Dermis microvascular lymphatic vessel endothelial cell (primary cell): ENCODE results near the gene HNF1A. TPM values are rescaled to one million over a fixed set of nuclear protein-coding genes. Genes with fewer than 3 reads are reported as not detected.
A peak's percentile ranks its signal among the peaks of the same experiment; 100 is the strongest.

Experiments used
- DNase-seq, 2 donors: peaks; one replicate each; pipeline versions ENCODE4 v3.0.0 to v3.0.0-alpha.2; 2010; ENCODE audit warnings: low read depth in 2 of 2
- total RNA-seq: library from RNA; depleted of rRNA; stranded (reverse); fragments of >200 nt; gene quantifications from 2 replicates; pipeline ENCODE4 v1.2.1, GENCODE V29; 2014

HNF1A gene
- total RNA-seq, 1 donor from 2014 or later, result not detected

DNA sequence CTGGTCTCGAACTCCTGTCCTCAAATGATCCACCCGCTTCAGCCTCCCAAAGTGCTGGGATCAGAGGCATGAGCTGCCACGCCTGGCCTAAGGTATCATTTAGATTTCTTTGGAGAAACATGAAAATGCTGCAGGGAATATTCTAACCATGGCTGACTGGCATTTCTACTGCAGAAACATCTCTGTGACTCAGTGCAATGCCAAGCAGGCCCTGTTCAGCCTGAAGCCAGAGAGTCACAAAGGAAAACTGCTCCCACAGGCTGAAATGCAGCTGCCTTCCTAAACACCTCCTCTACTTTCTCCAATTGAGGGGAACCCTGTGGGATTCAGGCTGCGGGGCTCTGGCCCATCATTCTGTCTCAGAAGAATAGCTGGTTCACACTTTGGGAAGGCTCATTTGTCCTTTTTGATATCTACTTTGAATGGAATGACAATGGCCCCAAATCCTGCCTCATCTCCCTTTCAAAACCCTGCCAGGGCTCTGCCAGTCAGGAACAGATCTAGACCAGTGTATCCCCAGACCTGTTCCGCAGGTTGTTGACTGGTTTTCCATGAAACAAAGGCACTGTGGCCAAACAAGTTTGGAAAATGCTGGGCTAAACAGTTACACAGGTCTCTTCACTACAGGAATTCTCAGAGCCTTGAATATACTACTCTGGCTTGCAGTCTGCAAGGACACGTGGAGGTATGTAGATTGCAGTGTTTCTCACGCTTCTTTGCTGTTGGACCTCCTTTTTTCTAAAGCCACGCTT lies 30.2 kb downstream of the HNF1A start:
- DNase-seq, result no peak

DNA sequence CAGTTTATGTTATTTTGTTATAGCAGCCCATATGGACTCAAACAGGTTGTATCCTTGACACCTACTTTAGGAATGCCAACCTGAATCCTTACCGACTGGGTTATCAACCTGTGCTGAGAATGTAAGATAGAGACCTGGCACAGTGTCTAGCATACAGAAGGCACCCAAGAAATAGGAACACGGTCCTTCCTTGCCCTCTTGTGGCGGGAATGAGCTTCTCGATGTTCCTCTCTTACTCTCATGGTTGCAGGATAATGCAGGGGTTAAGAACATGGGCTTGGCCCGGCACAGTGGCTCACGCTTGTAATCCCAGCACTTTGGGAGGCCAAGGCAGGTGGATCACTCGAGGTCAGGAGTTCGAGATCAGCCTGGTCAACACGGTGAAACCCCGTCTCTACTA lies 31.4 kb downstream of the HNF1A start:
- DNase-seq, result no peak

DNA sequence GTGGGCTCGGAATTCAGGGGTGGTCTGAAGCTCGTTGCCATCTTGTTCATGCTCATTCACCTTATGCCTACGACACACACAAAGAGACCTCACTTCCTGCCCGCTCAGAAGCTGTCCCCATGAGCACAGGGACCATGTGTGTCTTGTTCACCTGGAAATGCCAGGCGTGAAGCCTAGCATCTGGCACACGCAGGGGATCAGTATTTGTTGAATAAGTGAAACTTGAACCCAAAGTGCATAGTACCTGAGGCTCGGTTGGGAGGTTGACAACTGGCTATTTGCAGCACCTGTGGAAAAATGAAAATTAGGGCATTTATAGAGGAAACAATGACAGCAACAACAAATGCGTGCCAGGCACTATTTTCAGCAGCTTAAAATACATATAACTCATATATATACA lies 32.5 kb downstream of the HNF1A start:
- no peak for DNase-seq

DNA sequence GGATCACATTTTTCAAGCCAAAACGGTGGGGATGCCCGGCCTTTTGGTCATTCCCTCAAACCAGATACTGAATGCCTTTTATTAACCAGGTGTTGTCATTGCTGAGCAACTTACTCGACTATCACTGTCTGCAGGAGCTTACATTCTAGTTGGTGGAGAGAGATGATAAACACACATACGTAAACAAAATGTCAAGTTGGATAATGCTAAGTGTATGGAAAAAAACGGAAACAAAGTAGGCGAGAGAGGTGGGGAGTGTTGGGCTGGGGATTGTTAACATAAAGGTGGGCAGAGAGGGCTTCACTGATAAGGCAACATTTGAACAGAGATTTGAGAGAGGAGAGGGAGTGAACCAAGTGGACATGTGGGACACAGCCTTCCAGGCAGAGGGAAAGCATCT lies 33.5 kb downstream of the HNF1A start:
- DNase-seq, result no peak

DNA sequence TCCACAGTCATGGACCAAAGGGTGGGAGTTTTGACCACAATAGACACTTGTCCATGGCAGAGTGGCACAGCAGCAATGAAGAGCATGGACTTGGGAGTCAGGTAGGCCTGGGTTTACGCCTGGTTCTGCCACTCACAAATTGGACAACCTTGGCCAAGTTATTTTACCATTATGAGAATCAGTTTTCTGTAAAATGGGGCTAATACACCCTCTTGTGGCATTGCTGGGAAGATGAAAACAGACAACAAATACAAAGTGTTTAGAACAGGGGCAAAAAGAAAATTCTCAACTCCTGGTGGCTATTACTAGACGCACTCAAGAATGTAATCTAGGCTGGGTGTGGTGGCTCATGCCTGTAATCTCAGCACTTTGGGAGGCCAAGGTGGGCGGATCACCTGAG lies 35.4 kb downstream of the HNF1A start:
- DNase-seq, result no peak

DNA sequence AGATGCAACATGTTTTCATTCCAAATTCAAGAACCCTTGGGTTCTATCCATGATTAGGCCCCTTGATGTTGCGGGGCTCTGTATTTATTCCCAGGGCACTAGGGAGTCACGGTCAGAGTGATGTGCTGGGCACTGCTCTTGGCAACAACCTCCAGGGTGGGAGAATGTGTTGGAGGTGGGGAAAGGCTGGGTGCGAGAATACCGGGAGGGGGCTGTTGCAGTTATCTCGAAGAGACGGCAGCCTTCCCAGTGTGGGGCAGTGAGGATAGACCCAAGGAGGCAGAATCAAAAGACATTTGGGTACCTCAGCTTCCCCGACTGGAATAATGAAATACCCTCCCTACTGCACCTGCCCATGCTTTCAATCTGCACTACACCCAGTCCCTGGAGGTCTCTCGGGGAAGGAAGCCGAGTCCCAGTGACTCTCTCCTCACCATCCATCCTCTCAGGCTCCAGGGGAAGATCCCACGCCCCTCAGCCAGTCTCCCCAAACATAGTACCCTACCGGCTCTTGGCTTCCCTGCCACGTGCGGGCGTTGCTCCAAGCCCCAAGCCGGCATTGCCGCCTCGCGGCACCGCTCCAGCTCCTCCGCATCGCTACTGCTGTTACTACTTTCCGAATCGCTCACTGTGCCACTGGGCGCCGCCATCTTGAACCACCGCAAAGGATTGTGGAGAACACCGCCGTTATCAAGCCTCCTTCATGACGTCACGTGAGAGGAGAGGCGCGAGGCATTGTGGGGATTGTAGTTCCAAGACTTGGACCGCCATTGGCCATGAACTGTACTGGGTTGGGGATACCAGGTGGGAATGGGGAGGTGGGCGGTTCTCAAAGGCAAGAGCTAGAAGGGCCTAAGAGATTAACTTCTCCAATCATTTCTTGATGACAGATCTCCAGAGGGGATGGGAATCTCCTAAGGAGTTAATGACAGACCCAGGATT lies 37.8 kb downstream of the HNF1A start, which contains the start of gene C12orf43:
C12orf43 (minus strand) TSS at position 663 of the 942 bp plus-strand sequence; CDS start at position 650, 13 bp downstream.
- peak; percentile 80 to 91 for DNase-seq

DNA sequence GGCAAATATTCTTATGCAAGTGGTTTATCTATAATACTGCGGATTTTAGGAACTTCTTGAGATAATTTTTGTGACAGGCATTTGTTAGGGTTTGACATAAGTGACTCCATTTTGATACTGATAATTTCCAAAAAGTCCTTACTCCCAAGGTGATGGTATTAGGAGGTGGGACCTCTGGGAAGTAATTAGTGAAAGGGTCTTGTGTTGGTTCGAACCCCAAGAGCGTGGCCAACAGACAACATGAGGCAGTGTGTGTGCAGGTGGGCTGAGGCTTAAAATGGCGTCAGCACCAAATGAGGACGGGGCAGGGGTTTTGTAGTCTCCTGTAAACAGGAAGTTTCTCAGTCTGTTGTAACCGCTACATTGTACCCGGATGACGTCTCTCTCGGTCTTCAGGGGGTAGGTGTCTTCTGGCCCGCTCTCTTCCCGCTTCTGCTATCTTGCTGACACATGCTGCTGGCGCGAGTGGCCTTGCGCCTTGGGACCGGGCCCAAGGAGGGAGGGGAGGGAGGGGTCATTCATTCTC lies 39.7 kb downstream of the HNF1A start:
- no peak for DNase-seq

DNA sequence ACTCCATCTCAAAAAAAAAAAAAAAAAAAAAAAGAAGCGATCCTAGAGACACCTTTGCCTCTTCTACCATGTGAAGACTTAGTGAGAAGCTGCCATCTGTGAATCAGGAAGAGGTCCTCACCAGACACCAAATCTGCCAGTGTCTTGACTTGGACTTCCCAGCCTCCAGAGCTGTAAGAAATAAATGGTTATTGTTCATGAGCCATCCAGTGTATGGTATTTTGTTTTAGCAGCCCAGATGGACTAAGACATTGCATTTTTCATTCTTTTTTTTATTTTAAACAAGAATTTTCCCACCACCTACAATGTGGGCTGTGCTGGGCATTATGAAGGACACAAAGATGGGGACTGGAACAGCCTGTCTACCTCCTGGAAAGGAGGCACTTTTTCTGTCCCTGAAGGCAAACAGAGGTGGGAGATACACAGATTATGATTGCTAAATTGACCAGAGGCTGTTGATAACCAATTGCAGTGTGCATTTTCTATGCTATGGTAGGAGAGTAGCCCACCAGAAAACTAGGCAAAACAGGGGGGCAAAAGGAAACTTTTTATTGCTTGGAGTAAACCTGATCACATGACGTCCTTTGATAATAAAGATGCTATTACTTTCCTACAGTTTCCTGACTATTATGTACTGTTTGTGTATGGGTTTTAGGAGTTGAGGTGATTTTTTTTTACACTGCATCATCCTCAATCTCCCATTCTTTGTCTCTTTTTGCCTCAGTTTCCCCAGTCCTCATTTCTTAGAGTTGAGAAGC lies 40.7 kb downstream of the HNF1A start:
- DNase-seq, result no peak

DNA sequence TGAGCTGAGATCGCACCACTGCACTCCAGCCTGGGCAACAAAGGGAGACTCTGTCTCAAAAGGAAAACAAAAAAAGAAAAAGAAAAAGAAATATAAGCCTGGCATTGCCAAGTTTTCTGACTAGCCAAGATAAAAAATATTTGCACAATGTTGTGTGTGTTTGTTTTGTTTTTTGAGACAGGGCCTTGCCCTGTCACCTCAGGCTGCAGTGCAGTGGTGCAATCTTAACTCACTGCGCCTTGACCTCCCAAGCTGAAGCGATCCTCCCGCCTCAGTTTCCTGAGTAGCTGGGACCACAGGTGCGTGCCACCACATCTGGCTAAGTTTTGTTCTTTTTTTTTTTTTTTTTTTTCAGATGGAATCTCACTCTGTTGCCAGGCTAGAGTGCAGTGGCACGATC lies 43.4 kb downstream of the HNF1A start:
- DNase-seq, result no peak

DNA sequence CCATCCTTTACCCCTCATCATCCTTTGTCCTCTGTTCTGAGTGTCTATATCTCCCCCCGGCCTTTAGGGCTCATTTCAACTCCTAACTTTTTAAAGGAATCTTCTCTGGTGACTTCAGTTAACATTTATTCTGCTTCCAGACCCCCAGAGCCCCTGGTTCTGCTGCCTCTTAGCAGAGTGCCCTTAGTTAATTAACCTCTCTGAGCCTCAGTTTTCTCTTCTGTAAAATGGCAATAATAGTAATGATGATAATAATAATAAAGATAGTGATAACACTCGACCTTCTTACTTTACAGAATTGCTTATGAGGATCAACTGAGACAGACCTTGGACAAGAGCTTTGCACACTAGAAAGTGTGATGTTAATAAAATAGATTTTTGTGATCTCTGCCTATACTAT lies 44.4 kb downstream of the HNF1A start:
- no peak for DNase-seq

DNA sequence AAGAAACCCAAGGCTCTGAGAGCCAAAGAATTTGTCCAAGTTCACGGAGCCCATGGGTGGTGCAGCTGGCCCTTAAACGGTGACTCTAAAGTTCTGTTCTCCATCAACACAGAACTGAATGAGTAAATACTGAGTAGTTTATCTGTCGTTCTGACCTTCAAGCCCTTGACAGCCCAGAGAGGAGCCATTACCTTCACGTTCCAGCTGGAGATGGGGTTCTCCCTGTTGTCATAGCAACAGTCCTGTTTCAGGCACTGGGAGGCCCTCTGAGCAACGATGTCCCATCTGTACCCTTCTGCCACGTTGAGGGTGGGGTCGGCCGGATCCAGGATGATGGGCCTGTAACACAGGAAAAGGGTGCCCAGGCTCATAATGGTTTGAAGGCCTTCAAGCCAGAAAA lies 45.5 kb downstream of the HNF1A start:
- DNase-seq, result no peak

DNA sequence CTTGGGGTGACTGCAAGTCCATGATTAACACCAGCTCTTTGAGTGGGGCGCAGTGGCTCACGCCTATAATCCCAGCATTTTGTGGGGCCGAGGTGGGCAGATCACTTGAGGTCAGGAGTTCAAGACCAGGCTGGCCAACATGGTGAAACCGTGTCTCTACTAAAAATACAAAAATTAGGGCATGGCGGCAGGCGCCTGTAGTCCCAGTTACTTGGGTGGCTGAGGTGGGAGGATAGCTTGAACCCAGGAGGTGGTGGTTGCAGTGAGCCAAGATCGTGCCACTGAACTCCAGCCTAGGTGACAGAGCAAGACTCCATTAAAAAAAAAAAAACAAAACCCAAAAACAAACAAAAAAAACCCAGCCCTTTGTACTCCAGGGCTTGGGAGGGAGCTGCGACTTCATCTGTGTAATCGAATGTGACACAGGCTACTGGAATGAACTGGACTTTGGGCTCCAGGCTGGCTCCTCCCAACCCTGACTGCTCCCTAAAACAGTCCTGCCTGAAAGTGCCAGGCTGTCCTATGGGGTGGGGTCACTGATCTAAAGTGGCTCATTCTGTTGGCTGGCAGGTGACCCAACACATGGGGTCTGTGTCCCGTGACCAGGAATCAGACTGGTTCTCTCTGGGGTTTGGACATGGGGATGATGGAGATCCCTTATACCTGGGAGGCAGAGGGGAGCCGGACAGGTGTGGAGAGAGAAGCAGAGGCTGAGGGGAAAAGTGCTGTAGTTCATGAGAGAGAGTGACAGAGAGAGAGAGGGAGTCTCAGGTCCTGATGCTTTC lies 47.3 kb downstream of the HNF1A start:
- no peak for DNase-seq

DNA sequence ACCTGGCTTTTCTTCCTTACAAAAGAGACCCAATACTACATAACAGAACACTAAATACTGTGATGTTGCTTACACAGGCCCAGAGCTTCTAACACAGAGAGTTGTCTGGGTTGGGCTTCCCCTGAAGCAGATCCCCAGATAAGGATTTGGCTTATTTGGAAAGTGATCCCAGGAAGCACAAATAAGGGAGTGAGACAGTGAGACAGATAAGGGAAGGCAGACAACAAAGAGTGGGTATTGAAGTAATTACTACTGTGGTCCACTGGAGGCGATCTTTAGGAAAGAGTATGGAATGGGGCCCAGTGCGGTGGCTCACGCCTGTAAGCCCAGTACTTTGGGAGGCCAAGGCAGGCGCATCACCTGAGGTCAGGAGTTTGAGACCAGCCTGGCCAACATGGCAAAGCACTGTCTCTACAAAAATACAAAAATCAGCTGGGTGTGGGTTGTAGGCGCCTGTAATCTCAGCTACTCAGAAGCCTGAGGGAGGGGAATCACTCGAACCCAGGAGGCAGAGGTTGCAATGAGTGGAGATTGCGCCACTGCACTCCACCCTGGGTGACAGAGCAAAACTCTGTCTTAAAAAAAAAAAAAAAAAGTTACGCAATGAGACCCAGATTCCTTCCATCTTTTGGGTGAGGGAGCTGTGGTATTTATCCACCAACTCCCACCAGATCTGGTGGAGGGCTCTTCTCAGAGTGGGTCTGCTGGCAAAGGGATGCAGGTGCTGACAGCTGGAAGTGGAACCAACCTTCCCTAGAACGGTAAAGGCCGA lies 48.1 kb downstream of the HNF1A start:
- DNase-seq, result no peak

DNA sequence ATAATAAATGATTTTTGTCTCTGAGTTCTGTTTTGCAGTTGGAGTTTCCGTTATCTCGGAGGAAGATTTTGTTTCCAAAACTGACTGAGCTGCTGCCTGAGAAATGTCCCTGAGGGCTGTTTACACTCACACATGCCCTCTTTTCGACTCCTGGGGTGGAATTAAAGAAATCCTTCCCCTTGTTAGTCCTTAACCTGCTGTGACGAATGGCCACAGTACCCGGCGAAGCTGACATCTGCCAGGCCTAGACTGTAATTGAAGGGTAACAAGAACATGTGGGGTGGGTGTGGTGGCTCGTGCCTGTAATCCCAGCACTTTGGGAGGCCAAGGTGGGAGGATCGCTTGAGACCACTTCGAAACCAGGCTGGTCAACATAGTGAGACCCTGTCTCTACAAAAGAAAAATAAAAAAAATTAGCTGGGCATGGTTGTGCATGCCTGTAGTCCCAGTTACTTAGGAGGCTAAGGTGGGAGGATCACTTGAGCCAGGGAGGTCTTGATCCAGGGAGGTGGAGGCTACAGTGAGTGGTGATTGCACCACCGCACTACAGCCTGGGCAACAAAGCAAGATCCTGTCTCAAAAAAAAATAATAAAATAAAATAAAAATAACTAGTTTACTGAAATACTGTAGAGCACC lies 52.4 kb downstream of the HNF1A start:
- DNase-seq, result no peak

DNA sequence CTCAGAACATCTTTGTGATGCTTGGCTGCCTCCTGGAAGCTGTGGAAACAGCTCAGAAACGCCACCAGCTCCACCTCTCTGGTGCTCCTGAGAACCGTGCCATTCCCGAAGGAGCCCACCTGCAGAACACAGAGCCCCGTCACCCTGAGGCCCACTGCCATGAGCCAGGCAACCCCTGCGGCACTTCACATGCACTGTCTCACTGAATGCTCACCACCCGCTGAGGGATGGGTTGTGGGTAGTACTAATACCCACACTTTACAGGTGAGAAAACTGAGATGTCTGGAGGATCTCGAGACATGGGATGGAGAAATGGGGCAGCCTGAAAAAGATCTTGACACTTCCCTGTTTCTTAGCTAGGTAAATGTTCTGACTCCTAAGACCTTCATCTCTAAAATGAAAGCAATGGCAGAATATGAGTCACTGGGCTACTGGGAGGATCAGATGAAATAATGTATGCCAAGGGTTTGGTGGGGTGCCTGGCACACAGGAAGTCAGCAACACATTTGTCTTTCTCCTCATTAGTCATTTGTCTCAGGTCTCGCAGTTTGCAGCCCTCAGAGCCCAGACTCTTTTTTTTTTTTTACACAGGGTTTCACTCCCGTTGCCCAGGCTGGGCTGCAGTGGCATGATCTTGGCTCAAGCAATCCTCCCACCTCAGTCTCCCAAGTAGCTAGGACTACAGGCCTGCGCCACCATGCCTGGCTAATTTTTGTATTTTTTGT lies 55.4 kb downstream of the HNF1A start:
- DNase-seq, result no peak

DNA sequence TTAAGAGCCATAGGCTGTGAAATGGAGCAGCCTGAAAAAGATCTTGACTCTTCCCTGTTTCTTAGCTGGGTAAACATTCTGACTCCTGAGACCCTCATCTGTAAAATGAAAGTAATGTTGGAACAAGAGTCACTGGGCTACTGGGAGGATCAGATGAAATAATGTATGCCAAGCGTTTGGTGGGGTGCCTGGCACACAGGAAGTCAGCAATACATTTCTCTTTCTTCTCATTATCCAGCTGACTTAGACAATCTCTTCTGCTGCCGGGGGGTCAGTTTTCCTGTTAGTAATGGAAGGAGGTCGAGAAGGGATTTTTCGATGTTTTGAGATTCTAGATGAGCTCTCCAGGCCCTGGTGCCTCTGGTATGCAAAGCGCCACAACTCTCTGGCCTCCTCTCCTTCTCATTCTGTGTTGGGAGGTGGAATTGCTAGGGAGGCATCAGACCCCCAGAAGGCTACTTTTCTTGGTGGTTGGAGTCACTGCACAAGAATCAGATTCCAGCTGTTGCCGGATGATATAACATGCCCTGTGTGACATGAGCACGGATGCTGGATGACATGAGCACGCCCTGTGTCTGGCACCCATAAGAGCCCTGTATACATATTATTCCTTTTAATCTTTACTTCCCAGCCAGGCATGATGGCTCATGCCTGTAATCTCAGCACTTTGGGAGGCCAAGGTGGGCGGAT lies 56.4 kb downstream of the HNF1A start:
- DNase-seq, result no peak

DNA sequence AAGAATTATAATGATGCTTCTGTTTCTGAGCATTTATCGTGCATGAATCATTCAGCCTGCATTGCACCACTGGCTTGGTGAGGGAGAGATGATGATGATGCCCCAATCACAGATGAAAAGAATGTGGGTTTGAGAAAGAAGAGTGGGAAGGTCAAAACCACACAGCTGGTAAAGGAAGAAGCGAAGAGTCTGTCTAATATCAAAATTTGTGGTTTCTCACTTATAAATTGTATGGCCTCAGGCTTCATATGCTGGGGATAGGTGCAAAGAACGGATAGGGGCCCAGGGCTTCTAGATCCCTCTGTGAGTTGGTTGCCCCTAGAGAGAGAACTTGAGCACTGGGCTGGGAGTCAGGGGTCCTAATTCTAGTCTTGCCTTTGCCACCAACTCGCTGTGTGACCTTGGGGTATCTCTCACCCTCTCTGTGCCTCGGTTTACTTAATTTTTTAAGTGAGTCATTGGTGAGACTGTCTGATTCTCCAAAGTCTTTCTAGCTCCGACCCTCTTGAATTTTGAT lies 58.5 kb downstream of the HNF1A start:
- no peak for DNase-seq
